ENCODE results near the gene RYR2. TPM values are rescaled to one million over a fixed set of nuclear protein-coding genes. Genes with fewer than 3 reads are reported as not detected.

RYR2 gene
- total and polyA plus RNA-seq, 9 of the 15 experiments (the other 6 are each of a cell fraction or from before 2014, with no cell fraction given), result 0.03 to 0.42 (median 0.14) TPM

GRCh38 chr1:237179503-237179902, 137.5 kb downstream of the RYR2 start:
- no peaks in the 10 kb centered on the region for H3K9me1 ChIP-seq (ENCODE audit: control insufficient read depth, insufficient read depth, low read length)
- DNase-seq (ENCODE audit: extremely low read depth in 1 of 4, low spot score in 3 of 4) (no peak), ATAC-seq (no peak), FAIRE-seq (no peak)
- intact Hi-C loops (cut with micrococcal nuclease), result no loop called here
- BruUV-seq (replicated peaks), result no TSS peak
- H3K4me3 ChIP-seq, result no peak overlapping the region
- ChIA-PET POLR2A (no interaction called here), CTCF (ENCODE audit: low intra/inter-chr PET ratio) (no interaction called here)
- in situ Hi-C loops (cut with MboI), result no loop called here
- no peak overlapping the region for H3K4me2 ChIP-seq (ENCODE audit: insufficient read depth, low read length)
- H3K9me3 ChIP-seq (replicated peaks; ENCODE audit: control insufficient read depth, insufficient read depth, low read depth, low read length), result no peaks in the 10 kb centered on the region
- no peak overlapping the region for H2AFZ ChIP-seq (ENCODE audit: low read depth, low read length)
- H4K20me1 ChIP-seq (replicated peaks; ENCODE audit: control insufficient read depth, insufficient read depth, low read length), result no peaks in the 10 kb centered on the region; the same call in 1 of the 2 replicates
- H3K9ac ChIP-seq (ENCODE audit: insufficient read depth in 1 of 2, low read depth in 2 of 2, low read length in 2 of 2), result no peak overlapping the region
- H3K27ac ChIP-seq (ENCODE audit: extremely low read depth, low read depth, low read length), result no peak overlapping the region
- TF ChIP-seq PCBP1 (IDR thresholded peaks at IDR 0.05; ENCODE audit: low read depth, low read length, poor library complexity, severe bottlenecking) (no peak), HDAC2 (IDR thresholded peaks at IDR 0.05) (no peak), EHMT2 (IDR thresholded peaks at IDR 0.05) (no peak), RBM14 (IDR thresholded peaks at IDR 0.05; ENCODE audit: borderline replicate concordance, insufficient read depth, low read depth, low read length) (no peak), NCOA2 (IDR thresholded peaks at IDR 0.05; ENCODE audit: partially characterized antibody in 2 of 2) (no peak), HDGF (IDR thresholded peaks at IDR 0.05) (no peak), DEAF1 (CRISPR knock-in tag; IDR thresholded peaks at IDR 0.05) (no peak), ZNF316 (IDR thresholded peaks at IDR 0.05) (no peak), TFE3 (CRISPR knock-in tag; IDR thresholded peaks at IDR 0.05) (no peak)
- H3K36me3 ChIP-seq (ENCODE audit: control insufficient read depth, insufficient read depth, low read length), result no peaks in the 10 kb centered on the region
- WGBS (ENCODE audit: insufficient coverage, low coverage, missing lambda C conversion rate), result under 1% methylated on average over 6 of the region's 6 CpGs
- no peaks in the 10 kb centered on the region for H3K4me1 ChIP-seq (replicated peaks in 1 of 2; ENCODE audit: control insufficient read depth in 2 of 2, insufficient read depth in 2 of 2, low read length in 2 of 2)
- H3K79me2 ChIP-seq (ENCODE audit: control insufficient read depth, insufficient read depth, low read length), result no peaks in the 10 kb centered on the region
- no peaks in the 10 kb centered on the region for H3K27me3 ChIP-seq (ENCODE audit: control insufficient read depth in 2 of 2, insufficient read depth in 2 of 2, low read length in 2 of 2)
